GM19193 (cell line): Measurements from ENCODE around the gene ADGRE1.

Source experiments
- POLR2A ChIP-seq: IDR thresholded peaks from 4 replicates; pipeline ENCODE4 v1.6.1; 2011; ENCODE audit not compliant: insufficient read depth, insufficient read length; ENCODE audit errors: extremely low read depth

The ADGRE1 gene

DNA sequence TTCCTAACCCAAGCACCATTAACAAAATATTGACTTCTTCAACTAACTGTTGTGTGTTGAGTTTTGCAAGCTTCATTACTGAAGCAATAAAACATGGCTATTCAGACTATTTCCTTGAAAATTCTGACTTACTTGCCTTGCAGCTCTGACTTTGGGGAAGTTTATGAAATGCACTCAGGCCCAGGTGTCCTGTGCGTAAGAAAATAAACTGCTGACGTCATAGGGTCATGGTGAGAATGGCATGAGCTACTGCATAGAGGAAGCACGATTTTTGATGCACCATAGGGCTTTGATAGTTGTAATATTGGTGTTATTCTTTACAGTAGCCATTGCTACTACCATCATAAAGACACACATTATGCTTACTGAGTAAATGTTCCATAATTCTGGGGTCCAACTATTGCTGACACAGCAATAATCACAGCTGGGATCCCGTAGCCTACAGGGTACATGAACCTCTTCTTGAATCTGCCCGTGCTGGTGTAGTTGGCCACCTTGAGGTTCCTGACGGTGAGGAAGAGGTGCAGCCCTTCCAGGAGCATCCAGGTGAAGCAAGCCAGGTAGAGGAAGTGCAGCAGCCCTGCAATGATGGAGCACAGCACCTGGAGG is 76.0 kb downstream of the ADGRE1 start:
- no peak for TF ChIP-seq POLR2A

- TF ChIP-seq POLR2A = no peak
Observed at GRCh38 chr19:6963937-6964336, 76.6 kb downstream of the ADGRE1 start.

- no peak for TF ChIP-seq POLR2A
Observed at GRCh38 chr19:6967967-6968366, 80.6 kb downstream of the ADGRE1 start.

DNA sequence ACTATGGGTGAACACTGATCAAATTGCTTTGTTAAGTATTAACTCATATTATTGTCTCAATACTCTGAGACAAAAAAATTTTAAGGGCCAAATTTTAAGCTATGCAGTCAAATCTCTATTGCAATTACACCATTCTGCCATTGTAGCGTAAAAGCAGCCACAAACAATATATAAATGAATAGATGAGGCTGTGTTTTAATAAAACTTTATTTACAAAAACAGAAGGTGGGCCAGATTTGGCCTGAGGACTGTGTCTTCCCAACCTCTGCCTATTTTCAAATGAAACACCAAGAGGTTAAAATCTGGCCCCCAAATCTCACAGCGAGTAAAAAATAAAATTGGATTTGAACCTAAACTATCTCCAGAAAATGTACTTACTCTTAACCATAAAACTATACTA is 82.1 kb downstream of the ADGRE1 start:
- TF ChIP-seq POLR2A = no peak

- no peak for TF ChIP-seq POLR2A
Observed at GRCh38 chr19:6970021-6970420, 82.6 kb downstream of the ADGRE1 start.

DNA sequence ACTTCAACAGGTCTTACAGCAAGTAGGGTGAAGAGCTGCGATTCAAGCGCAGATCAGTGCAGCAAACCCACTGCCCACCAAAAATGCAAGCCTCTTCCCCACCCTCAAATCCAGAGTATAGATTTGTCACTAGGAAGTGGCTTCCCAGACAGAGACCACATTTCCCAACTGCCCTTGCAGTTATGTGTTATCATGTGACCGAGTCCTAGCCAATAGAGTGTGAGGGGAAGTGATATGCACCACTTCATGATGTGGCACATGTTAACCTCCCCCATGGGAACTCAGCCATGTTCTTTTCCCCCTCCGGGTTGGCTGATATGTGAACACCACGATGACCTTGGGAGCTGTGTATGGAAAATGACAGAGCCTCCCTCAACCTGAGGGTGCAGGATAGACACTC is 83.1 kb downstream of the ADGRE1 start:
- no peak for TF ChIP-seq POLR2A

- TF ChIP-seq POLR2A = no peak
Observed at GRCh38 chr19:6971366-6971765, 84.0 kb downstream of the ADGRE1 start.

DNA sequence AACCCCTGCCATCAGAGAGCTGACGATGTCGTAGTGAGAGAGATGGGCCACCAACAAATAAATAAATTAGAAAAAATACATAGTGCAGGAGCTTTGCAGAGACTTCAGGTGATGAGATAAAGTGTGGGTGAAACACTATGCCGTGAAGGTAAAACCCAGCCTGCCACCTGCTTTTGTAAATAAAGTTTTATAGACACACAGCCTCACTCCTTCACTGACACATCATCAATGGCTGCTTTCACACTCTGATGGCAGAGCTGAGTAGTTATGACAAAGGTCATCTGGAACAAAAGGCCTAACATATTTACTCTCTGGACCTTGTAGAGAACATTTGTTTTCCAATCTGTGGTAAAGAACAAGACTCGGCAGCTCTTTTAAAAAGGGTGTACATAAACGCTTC is 88.8 kb downstream of the ADGRE1 start:
- no peak for TF ChIP-seq POLR2A

DNA sequence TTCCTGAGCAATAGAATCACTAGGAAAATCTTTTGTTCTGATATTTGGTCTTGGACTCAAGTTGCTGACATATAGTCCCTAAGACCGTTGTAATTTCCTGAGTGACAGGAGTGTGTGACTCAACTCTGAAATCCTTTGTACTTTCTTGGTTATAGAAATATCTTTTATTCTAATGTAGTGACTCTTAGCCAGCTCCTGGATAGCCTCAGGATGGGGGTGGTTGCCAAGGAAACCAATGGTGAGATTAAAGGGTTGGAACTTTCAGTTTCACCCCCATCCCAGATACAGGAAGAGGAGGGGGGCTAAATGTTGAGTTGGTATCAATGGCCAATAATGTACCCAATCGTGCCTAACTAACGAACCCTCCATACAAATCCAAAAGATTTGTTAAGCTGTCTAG is 92.0 kb downstream of the ADGRE1 start:
- no peak for TF ChIP-seq POLR2A

DNA sequence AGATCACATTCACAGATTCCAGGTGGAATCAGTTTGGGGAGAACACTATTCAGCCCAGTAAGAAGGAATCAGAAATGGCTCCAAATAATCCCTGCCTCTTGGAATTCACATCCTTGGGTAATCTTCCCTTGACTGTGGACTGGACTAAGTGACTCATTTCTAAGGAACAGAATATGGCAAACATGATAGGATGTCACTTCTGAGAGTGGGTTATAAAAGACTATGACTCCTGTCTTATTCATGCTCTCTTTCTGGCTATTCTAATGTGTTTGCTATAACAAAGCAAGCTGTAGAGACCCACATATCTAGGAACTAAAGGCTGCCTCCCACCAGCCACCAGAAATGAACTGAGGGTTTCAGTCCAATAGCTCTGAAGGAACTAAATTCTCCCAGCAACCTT is 96.1 kb downstream of the ADGRE1 start:
- TF ChIP-seq POLR2A = no peak

- TF ChIP-seq POLR2A = no peak
Observed at GRCh38 chr19:6987850-6988249, 100.5 kb downstream of the ADGRE1 start.

DNA sequence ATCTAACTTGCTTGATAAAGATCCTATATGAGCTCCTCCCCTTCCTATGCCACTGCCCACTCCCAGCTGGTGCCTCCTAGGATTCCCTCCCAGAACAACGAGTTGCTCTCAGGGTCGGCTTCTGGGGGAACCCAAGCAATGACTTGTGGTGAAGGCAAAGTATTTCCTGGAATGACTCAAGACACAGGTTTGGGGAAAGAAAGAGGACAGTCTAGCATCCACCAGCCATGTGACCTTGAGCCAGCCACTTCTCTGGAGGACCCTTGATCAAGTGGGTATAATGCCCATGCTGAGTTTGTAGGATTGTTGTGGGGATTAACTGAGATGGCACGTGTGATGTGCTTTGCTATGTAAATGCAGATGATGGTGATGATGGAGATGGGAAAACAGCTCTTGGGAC is 100.9 kb downstream of the ADGRE1 start:
- no peak for TF ChIP-seq POLR2A
